ENCODE measurements around the gene ARG1. TPM values are rescaled to one million over a fixed set of nuclear protein-coding genes. Genes with fewer than 3 reads are reported as not detected.

ARG1 gene
- total RNA-seq, 1 experiment from 2014 or later, result not detected

DNA sequence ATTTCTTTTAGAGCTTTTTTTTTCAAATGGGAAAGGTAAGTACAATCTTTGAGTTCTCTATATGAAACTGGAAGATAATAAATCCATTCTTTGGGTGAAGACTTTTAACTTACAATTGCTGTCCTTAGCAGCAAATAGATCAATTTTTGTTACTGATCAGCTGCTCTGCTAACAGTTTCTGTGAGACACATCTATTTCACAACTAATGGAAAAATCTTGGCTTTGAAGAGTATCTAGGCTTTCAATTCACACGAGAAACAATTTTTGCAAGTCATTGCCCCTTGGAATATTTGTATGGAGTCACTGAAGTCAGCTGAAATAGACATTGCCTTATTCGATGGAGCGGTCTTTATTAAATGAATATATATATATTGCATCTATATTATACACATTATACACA, 20.5 kb upstream of the ARG1 start:
- H3K9me3 ChIP-seq (ENCODE audit: control insufficient read depth, insufficient read depth, low read depth, low read length), result no peaks in the 10 kb centered on the region
- CTCF ChIA-PET, result no interaction called here
- H3K36me3 ChIP-seq (ENCODE audit: control insufficient read depth, insufficient read depth, low read length), result no peaks in the 10 kb centered on the region
- BruUV-seq (replicated peaks), result no TSS peak
- DNase-seq (ENCODE audit: low read depth, low spot score) (no peak), ATAC-seq (no peak)
- H3K27me3 ChIP-seq (ENCODE audit: control insufficient read depth, insufficient read depth, low read length), result no peaks in the 10 kb centered on the region
- no peak overlapping the region for H3K4me3 ChIP-seq (ENCODE audit: low read depth in 2 of 2, low read length in 2 of 2)
- TF ChIP-seq TCF7L2 (IDR thresholded peaks at IDR 0.05; ENCODE audit: low read depth, low read length), result no peak
- no peak for TF ChIP-seq POLR2AphosphoS5 (IDR thresholded peaks at IDR 0.05; ENCODE audit: low read depth, low read length)
- TF ChIP-seq, protein P1, sequence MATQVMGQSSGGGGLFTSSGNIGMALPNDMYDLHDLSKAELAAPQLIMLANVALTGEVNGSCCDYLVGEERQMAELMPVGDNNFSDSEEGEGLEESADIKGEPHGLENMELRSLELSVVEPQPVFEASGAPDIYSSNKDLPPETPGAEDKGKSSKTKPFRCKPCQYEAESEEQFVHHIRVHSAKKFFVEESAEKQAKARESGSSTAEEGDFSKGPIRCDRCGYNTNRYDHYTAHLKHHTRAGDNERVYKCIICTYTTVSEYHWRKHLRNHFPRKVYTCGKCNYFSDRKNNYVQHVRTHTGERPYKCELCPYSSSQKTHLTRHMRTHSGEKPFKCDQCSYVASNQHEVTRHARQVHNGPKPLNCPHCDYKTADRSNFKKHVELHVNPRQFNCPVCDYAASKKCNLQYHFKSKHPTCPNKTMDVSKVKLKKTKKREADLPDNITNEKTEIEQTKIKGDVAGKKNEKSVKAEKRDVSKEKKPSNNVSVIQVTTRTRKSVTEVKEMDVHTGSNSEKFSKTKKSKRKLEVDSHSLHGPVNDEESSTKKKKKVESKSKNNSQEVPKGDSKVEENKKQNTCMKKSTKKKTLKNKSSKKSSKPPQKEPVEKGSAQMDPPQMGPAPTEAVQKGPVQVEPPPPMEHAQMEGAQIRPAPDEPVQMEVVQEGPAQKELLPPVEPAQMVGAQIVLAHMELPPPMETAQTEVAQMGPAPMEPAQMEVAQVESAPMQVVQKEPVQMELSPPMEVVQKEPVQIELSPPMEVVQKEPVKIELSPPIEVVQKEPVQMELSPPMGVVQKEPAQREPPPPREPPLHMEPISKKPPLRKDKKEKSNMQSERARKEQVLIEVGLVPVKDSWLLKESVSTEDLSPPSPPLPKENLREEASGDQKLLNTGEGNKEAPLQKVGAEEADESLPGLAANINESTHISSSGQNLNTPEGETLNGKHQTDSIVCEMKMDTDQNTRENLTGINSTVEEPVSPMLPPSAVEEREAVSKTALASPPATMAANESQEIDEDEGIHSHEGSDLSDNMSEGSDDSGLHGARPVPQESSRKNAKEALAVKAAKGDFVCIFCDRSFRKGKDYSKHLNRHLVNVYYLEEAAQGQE (IDR thresholded peaks at IDR 0.05; ENCODE audit: insufficient read depth in 1 of 2, low read depth in 2 of 2, low read length in 1 of 2), result no peak
- TF ChIP-seq, protein P2, sequence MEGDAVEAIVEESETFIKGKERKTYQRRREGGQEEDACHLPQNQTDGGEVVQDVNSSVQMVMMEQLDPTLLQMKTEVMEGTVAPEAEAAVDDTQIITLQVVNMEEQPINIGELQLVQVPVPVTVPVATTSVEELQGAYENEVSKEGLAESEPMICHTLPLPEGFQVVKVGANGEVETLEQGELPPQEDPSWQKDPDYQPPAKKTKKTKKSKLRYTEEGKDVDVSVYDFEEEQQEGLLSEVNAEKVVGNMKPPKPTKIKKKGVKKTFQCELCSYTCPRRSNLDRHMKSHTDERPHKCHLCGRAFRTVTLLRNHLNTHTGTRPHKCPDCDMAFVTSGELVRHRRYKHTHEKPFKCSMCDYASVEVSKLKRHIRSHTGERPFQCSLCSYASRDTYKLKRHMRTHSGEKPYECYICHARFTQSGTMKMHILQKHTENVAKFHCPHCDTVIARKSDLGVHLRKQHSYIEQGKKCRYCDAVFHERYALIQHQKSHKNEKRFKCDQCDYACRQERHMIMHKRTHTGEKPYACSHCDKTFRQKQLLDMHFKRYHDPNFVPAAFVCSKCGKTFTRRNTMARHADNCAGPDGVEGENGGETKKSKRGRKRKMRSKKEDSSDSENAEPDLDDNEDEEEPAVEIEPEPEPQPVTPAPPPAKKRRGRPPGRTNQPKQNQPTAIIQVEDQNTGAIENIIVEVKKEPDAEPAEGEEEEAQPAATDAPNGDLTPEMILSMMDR (IDR thresholded peaks at IDR 0.05), result no peak
- TF ChIP-seq SIN3A (IDR thresholded peaks at IDR 0.05; ENCODE audit: borderline replicate concordance, insufficient read depth, low read depth, low read length), result no peak
- intact Hi-C loops (cut with micrococcal nuclease; ENCODE audit: unreplicated experiment), result no loop called here
- H3K4me1 ChIP-seq (ENCODE audit: control insufficient read depth, insufficient read depth, low read length), result no peaks in the 10 kb centered on the region
- no peak overlapping the region for H3K27ac ChIP-seq (ENCODE audit: low read length)
- in situ Hi-C loops (cut with HindIII; ENCODE audit: low pct_unique_long_range_greater_than_20kb, low sequenced_read_pairs), result no loop called here
- POLR2A ChIA-PET, result no interaction called here

DNA sequence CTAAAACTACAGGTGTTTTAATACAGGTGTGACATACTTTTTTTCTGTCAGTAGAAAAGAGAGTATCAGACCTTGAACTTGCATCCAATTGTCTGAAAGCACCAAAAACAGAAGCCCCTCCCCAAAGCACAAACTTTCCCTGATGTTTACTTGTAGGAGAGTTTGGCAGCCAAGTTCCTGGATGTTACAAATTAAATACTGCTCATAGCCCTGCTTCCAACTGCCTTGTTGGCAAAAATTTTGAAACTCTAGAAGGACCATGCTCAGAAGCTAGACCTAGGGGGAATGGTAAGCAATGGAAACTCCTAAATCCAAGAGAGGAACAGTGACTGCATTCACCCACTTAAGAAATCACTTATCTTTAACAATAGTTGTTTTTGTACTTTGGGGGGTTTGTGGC, 17.0 kb upstream of the ARG1 start:
- ChIA-PET POLR2A (no interaction called here), CTCF (no interaction called here)
- H3K27ac ChIP-seq (ENCODE audit: low read length), result no peak overlapping the region
- H3K4me1 ChIP-seq (ENCODE audit: control insufficient read depth, insufficient read depth, low read length), result no peaks in the 10 kb centered on the region
- DNase-seq (ENCODE audit: low read depth, low spot score) (no peak), ATAC-seq (no peak)
- H3K27me3 ChIP-seq (ENCODE audit: control insufficient read depth, insufficient read depth, low read length), result no peaks in the 10 kb centered on the region
- H3K36me3 ChIP-seq (ENCODE audit: control insufficient read depth, insufficient read depth, low read length), result no peaks in the 10 kb centered on the region
- no peak for TF ChIP-seq POLR2AphosphoS5 (IDR thresholded peaks at IDR 0.05; ENCODE audit: low read depth, low read length)
- TF ChIP-seq, protein P2 (IDR thresholded peaks at IDR 0.05), result no peak
- no peak for TF ChIP-seq SIN3A (IDR thresholded peaks at IDR 0.05; ENCODE audit: borderline replicate concordance, insufficient read depth, low read depth, low read length)
- TF ChIP-seq, protein P1 (IDR thresholded peaks at IDR 0.05; ENCODE audit: insufficient read depth in 1 of 2, low read depth in 2 of 2, low read length in 1 of 2), result no peak
- TF ChIP-seq TCF7L2 (IDR thresholded peaks at IDR 0.05; ENCODE audit: low read depth, low read length), result no peak
- no peak overlapping the region for H3K4me3 ChIP-seq (ENCODE audit: low read depth in 2 of 2, low read length in 2 of 2)
- no TSS peak for BruUV-seq (replicated peaks)
- H3K9me3 ChIP-seq (ENCODE audit: control insufficient read depth, insufficient read depth, low read depth, low read length), result no peaks in the 10 kb centered on the region
- intact Hi-C loops (cut with micrococcal nuclease; ENCODE audit: unreplicated experiment), result no loop called here
- in situ Hi-C loops (cut with HindIII; ENCODE audit: low pct_unique_long_range_greater_than_20kb, low sequenced_read_pairs), result no loop called here

All from Panc1 (cell line).